Suprapubic skin (tissue), 3 donors: ENCODE data around the gene MVK.

Experiments
- EP300 ChIP-seq: sonication (generic); formaldehyde crosslinking; IDR thresholded peaks from one replicate; pipeline ENCODE4 v1.6.1; 2017; ENCODE audit warnings: antibody characterized with exemption
- POLR2A ChIP-seq, 2 donors: fragments of 450-650 bp; IDR thresholded peaks; one replicate each; pipeline ENCODE4 v1.6.1; 2017; ENCODE audit warnings: antibody characterized with exemption in 2 of 2, mild to moderate bottlenecking in 2 of 2, moderate library complexity in 2 of 2
- TF ChIP-seq, protein P1 (sequence below), 2 donors: fragments of 200-600 bp in 1 of 2; fragments of 450-650 bp in 1 of 2; sonication (generic) in 1 of 2; IDR thresholded peaks; one replicate each; pipeline ENCODE4 v1.5.1; 2016 to 2019; ENCODE audit warnings: antibody characterized with exemption in 2 of 2, mild to moderate bottlenecking in 1 of 2, moderate library complexity in 1 of 2

DNA sequence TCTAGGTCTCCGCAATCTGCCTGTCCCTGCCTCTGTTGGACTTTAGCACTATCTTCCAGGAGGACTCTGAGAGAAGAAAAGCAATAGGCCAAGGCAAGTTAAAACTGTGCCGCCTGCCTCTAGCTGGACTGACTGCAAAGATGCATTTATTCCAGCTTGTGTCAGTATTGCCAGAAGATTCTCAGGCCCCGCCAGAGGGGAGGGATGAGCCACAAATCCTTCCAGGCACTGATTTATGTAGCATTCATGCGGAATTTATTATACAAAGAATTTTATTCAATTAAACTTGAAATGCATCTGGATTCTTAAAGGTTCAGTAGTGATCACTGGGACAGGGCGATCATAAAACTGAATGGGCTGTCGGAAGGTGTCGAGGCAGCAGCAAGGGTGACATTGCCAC lies 20.1 kb upstream of the MVK start:
- TF ChIP-seq, protein P1, sequence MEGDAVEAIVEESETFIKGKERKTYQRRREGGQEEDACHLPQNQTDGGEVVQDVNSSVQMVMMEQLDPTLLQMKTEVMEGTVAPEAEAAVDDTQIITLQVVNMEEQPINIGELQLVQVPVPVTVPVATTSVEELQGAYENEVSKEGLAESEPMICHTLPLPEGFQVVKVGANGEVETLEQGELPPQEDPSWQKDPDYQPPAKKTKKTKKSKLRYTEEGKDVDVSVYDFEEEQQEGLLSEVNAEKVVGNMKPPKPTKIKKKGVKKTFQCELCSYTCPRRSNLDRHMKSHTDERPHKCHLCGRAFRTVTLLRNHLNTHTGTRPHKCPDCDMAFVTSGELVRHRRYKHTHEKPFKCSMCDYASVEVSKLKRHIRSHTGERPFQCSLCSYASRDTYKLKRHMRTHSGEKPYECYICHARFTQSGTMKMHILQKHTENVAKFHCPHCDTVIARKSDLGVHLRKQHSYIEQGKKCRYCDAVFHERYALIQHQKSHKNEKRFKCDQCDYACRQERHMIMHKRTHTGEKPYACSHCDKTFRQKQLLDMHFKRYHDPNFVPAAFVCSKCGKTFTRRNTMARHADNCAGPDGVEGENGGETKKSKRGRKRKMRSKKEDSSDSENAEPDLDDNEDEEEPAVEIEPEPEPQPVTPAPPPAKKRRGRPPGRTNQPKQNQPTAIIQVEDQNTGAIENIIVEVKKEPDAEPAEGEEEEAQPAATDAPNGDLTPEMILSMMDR (IDR thresholded peaks at IDR 0.05), result no peak
- TF ChIP-seq EP300 (no peak), POLR2A (IDR thresholded peaks at IDR 0.05) (no peak)
